Fibroblast of pulmonary artery (primary cell): ENCODE data around the gene TMBIM1.
"Not testable (repeated sequence)": the region's sequence is repeated elsewhere in the genome, so short reads cannot be mapped to it uniquely, and the experiment has no call there.

Experiments
- DNase-seq: peaks from one replicate; pipeline ENCODE4 v3.0.0-alpha.2; 2010; ENCODE audit warnings: low read depth
- H3K4me3 ChIP-seq: replicated peaks from 2 replicates; pipeline ENCODE4 v1.5.1; 2011; ENCODE audit warnings: low read depth, mild to moderate bottlenecking, control low read depth, low read length, moderate library complexity
- CTCF ChIP-seq: IDR thresholded peaks from 2 replicates; pipeline ENCODE4 v1.5.1; 2011; ENCODE audit warnings: mild to moderate bottlenecking, control low read depth, low read length, inconsistent platforms; ENCODE audit errors: missing control alignments

The TMBIM1 gene

GRCh38 chr2:218317835-218318234, 25.5 kb upstream of the TMBIM1 start:
- no peak overlapping the region for H3K4me3 ChIP-seq
- no peak for TF ChIP-seq CTCF
- no peak for DNase-seq

GRCh38 chr2:218317303-218317630, 25.0 kb upstream of the TMBIM1 start:
- no peak overlapping the region for H3K4me3 ChIP-seq
- no peak for DNase-seq
- TF ChIP-seq CTCF = no peak

- H3K4me3 ChIP-seq = no peak overlapping the region
- DNase-seq = no peak
- TF ChIP-seq CTCF = no peak
Observed at GRCh38 chr2:218315397-218315796, 23.1 kb upstream of the TMBIM1 start.

GRCh38 chr2:218314764-218315163, 22.5 kb upstream of the TMBIM1 start:
- not testable (repeated sequence) for DNase-seq, H3K4me3 ChIP-seq

GRCh38 chr2:218313356-218313755, 21.1 kb upstream of the TMBIM1 start:
- DNase-seq = no peak
- no peak overlapping the region for H3K4me3 ChIP-seq
- TF ChIP-seq CTCF = no peak

- TF ChIP-seq CTCF = no peak
- no peak overlapping the region for H3K4me3 ChIP-seq
- DNase-seq = no peak
Observed at GRCh38 chr2:218312267-218312756, 20.0 kb upstream of the TMBIM1 start.

- DNase-seq, H3K4me3 ChIP-seq: not testable (repeated sequence)
Observed at GRCh38 chr2:218311541-218312266, 19.4 kb upstream of the TMBIM1 start.

- DNase-seq = no peak
- TF ChIP-seq CTCF = no peak
- H3K4me3 ChIP-seq = no peak overlapping the region
Observed at GRCh38 chr2:218310853-218311540, 18.7 kb upstream of the TMBIM1 start.
